ENCODE measurements around the gene ARID1B.

- TF ChIP-seq EZH2 (IDR thresholded peaks at IDR 0.05; ENCODE audit: low read length, unreplicated experiment) (no peak), CTCF (conservative IDR thresholded peaks at IDR 0.05; ENCODE audit: low read depth, low read length) (no peak)
Measured at GRCh38 chr6:156910011-156910334, 132.8 kb downstream of the ARID1B start.
